Motor neuron (in vitro differentiated cells): Measurements from ENCODE around the gene STOX2. TPM values are rescaled to one million over a fixed set of nuclear protein-coding genes. Genes with fewer than 3 reads are reported as not detected.

Experiments used
- ATAC-seq, 8 experiments: fragments of 200-7000 bp; cut with Tn5 transposase; replicated peaks in 6 of 8; 2 replicates each; pipeline ENCODE4 v1.8.0; 2021; ENCODE audit warnings: mild to moderate bottlenecking in 8 of 8, moderate library complexity in 8 of 8
- H3K27ac ChIP-seq, 2 donors: fragments of 250-450 bp; sonication (Bioruptor Pico); 2 replicates each; pipeline ENCODE4 v1.9.0; 2021; ENCODE audit warnings: antibody characterized with exemption in 2 of 2, mild to moderate bottlenecking in 2 of 2, moderate library complexity in 1 of 2
- H3K4me1 ChIP-seq, 2 donors: fragments of 250-450 bp; sonication (Bioruptor Pico); replicated peaks in 1 of 2; 2 replicates each; pipeline ENCODE4 v1.6.1; 2021; ENCODE audit warnings: antibody characterized with exemption in 2 of 2, mild to moderate bottlenecking in 2 of 2, moderate library complexity in 1 of 2
- H3K4me3 ChIP-seq, 5 donors: fragments of 250-450 bp; sonication (Bioruptor Pico); 2 replicates each; pipeline ENCODE4 v1.9.0; 2021; ENCODE audit warnings: antibody characterized with exemption in 5 of 5, mild to moderate bottlenecking in 5 of 5, moderate library complexity in 4 of 5
- WGBS, 10 experiments: fragments of 450-650 bp; shearing (Covaris generic); methylation state at CpG; one replicate each; pipeline ENCODE4 v1.0.0; 2022; 5-methylcytosine and 5-hydroxymethylcytosine counted together
- in situ Hi-C, 9 experiments: fragments of 400-800 bp; cut with MboI; loops; one replicate each; pipeline ENCODE4 v1.15.0; 2021; ENCODE audit warnings: low sequenced_read_pairs in 9 of 9, low pct_unique_long_range_greater_than_20kb in 2 of 9; ENCODE audit not compliant: unreplicated experiment in 9 of 9
- total RNA-seq, 8 experiments: library from RNA; unstranded; fragments of 300-600 nt; gene quantifications; 2 replicates each; pipeline versions ENCODE4 v1.2.3 to v1.2.4, GENCODE V29; 2022

The STOX2 gene
- total RNA-seq, 8 experiments from 2014 or later, result 0.09 to 31.4 (median 23.7) TPM

DNA sequence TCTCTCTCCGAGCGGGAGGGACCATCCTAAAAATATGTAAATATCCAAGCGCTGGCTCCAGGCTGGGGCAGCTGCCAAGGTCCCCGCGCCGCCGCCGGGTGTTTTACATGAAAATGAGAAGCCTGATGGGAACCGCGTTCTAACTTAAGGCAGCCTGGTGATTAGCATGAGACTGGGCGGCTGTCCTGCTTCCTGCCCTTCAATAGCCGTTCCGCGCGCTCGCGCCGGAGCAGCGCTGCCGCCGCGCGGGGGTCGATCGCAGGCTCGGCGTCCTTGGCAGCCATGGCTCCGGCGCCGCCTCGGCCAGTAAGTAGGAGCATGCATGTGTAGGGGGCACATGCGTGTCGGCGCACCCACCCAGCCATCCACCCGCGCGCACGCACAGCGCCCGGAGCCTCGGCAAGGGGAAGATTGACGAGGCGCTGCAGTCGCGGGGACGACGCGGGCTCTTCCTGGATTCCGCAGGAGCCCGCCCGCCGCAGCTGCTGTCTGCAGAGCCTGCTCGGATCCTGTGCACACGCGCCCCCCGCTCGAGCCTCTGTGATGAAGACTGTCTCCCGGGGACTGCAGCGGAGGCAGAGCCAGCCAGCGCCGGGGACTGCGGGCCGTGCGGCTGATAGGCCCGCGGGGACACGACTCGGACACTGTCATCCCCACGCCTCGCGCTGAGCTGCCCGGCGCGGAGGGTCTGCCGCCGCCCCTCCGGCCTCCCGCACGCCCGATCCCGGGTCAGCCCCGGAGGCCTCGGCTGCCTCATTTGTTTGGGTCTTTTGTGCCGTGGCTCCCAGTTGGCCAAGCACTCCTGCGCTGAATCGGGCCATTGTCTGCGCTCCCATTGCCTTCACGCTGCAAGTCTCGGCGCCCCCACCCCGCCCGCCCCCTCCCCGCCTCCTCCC lies 734 bp downstream of the STOX2 start:
- Histone ChIP-seq H3K4me3 (peak overlapping the region; percentile 57 to 74 (median 64)), H3K4me1 (peaks cover 25 to 32% of the 10 kb centered on the region in 2 donors), H3K27ac (peak overlapping the region; percentile 78 to 86)
- peak; percentile 54 to 81 (median 62) for ATAC-seq
- in situ Hi-C loops, result no loop called here
- 0 to 7% (median 0%) methylated on average over 2 to 8 of the region's 93 CpGs; no CpG with 5 or more reads in 5 of the 10 experiments for WGBS, 10 experiments

DNA sequence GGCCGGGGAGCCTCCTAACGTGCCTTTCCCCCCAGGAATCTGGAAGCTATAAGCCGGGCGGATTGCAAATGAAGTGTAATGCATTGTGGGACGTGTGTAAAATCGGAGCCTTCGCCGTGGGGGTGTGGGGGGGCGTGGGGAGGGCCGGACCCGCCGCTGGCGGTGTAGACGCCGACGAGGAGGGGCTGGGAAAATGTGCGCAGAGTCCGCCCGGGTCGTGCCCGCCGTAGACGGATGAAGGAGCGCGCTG lies 1.3 kb downstream of the STOX2 start:
- peak in 3 of 8 experiments; percentile 1 to 6 (median 5) for ATAC-seq
- Histone ChIP-seq H3K4me3 (peak overlapping the region; percentile 57 to 74 (median 64)), H3K4me1 (peaks cover 26 to 37% of the 10 kb centered on the region in 2 donors), H3K27ac (peak overlapping the region; percentile 78 to 86)
- 0% methylated on average over 1 of the region's 25 CpGs; no CpG with 5 or more reads in 9 of the 10 experiments for WGBS, 10 experiments
- in situ Hi-C loops, result no loop called here

DNA sequence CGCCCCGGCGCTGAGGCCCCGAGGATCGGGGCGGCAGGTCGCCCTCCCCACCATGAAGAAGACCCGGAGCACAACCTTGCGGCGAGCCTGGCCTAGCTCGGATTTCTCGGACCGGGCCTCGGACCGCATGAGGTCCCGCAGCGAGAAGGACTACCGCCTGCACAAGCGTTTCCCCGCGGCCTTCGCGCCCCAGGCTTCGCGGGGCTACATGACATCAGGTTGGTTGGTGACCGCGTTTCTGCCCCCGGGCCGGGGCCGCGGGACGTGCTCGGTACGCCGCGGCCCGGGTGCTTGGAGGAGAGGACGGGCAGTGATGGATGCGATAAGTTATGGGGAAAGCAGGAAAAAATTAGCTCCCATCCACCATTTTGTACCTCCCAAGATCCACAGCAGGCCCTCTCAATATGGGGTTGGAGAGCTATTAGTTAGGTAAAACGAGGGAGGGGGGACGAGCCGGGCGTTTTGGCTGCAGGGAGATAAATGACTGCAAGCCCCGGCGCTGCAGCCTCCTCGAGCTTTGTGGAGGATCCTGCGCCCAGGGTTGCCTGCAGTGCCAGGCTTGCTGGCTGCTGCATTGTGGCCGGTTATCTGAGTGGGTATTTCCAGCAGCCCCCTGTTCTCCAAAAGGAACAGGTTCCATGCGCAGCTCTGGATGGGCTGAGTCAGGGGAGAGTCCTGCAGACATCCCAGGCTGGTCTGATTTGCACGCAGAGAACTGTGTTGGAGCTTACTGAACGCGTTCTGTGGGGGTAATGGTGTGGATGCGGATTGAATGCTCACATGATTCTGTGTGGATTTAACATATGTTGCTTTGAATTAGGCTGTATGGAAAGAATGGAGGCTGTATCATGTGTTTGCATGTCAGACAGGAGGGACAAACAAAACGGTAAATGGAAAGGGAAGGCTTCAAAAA lies 1.9 kb downstream of the STOX2 start:
- in situ Hi-C loops, result no loop called here
- peak in 5 of 8 experiments; percentile 23 to 36 (median 33) for ATAC-seq
- Histone ChIP-seq H3K4me1 (peaks cover 26 to 37% of the 10 kb centered on the region in 2 donors), H3K4me3 (peak overlapping the region; percentile 57 to 74 (median 64)), H3K27ac (peak overlapping the region; percentile 78 to 86)
- WGBS, 10 experiments, result 0 to 40% (median 0%) methylated on average over 1 to 24 of the region's 54 CpGs; no CpG with 5 or more reads in 1 of the 10 experiments

DNA sequence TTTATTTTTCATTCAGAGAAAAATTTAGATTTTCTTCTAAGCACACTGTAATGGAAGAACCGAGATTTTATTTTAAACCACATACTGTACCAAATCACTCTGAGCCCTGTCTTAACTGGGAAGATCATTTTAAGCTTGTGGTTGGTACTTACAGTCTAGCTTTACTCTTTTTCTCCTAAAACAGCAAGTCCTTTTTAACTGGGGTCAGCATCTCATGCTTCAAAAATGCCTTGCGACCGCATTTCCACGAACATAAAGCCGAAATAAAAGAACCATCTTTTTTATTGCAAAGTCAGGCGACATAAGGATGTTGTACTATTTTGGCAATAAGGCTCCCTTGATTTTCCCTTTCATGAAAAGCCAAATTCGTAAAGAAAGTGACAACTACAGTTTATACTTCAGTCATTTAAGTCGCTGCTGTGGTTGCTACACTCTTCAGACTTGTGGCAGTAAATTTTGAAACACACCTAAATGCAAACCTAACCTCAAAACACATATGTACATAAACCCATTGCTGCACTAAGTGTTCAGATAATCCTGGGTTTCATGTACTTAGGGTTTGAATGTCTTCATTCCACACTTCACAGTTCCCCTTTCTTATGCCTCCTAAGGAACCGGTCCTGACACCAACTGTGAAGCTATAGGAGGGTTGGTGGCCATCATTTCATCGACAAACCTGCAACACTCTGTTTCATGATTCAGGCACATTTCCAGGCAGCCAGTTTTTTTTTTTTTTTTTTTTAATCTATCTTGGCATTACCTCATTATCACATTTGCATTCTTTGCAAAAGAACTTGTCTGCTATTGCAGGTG lies 3.0 kb downstream of the STOX2 start:
- H3K27ac ChIP-seq, result peak overlapping the region in 1 of 2 donors; percentile 86
- in situ Hi-C loops, result no loop called here
- H3K4me3 ChIP-seq, result peak overlapping the region; percentile 57 to 74 (median 64)
- 4 to 70% (median 17%) methylated on average over 5 to 10 of the region's 10 CpGs for WGBS, 10 experiments
- H3K4me1 ChIP-seq, result peaks cover 26 to 37% of the 10 kb centered on the region in 2 donors
- no peak for ATAC-seq

DNA sequence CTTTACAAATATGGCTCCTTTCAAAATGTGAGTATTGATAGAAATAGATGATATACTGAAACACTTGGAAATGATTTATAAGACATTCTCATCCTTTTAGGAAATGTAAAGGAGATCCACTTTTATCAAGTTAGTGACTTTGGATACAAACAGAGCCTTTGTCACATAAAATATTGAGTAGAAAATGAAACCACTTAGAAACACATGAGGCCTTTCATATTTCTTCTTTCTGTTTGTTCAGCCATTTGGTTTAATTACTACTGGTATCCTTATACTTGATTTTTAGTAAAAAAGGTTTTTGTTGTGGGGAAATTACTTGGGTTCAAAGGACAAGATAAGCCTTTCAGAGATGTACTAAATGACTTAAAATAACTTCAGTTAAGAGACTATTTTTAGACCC lies 4.1 kb downstream of the STOX2 start:
- ATAC-seq, result no peak
- Histone ChIP-seq H3K4me3 (peak overlapping the region; percentile 57 to 74 (median 64)), H3K4me1 (peaks cover 26 to 37% of the 10 kb centered on the region in 2 donors), H3K27ac (no peak overlapping the region)
- in situ Hi-C loops, result no loop called here

DNA sequence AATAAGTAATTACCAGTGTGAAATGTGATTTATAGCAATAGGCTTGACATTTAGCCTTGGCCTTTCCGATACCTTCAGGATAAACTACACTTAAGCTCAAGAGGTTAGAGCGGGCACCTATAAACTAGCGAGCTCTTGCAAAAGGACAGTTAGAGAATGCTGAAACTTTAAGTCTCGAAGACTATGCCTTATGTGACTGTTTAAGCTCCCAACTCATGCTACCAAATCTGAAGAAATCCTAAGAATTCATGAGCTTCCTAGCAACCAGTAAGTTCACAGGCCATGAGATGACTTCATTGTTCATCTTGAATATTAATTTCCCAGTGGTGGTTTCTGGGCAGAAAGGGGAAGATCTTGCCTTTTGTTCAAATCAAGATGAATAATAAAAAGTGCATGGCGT lies 4.7 kb downstream of the STOX2 start:
- in situ Hi-C loops, result no loop called here
- no peak overlapping the region for H3K27ac ChIP-seq
- 56 to 90% (median 63%) methylated on average over 1 to 5 of the region's 5 CpGs; no CpG with 5 or more reads in 2 of the 10 experiments for WGBS, 10 experiments

DNA sequence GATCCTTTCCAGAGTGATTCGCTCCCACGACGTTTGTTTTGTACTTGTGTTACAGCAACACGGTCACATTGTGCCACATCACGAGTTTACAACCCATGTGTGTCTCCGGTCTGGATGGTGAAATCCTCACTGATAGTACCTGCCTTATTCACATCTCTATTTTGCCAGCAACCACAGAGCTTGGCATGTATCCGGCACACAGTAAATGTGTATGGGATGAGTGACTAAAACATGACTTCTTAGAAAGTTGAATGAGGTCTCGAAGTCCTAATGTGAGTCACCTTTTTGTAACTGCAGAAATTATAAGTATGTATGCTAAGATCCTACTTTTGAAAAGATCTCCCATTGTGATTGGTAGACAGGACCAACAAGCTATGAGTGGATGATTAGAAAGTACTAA lies 7.5 kb downstream of the STOX2 start:
- H3K4me3 ChIP-seq, result no peak overlapping the region
- no peak for ATAC-seq
- WGBS, 10 experiments, result 44 to 100% (median 96%) methylated on average over 1 to 7 of the region's 8 CpGs
- peaks cover 22 to 30% of the 10 kb centered on the region in 2 donors for H3K4me1 ChIP-seq
- no peak overlapping the region for H3K27ac ChIP-seq
- in situ Hi-C loops, result no loop called here

More for the DNA sequence above, 4.7 kb downstream of the STOX2 start:
- Histone ChIP-seq H3K4me1 (peaks cover 22 to 31% of the 10 kb centered on the region in 2 donors), H3K4me3 (peak overlapping the region in 3 of 5 donors; percentile 7 to 64 (median 62))
- no peak for ATAC-seq

DNA sequence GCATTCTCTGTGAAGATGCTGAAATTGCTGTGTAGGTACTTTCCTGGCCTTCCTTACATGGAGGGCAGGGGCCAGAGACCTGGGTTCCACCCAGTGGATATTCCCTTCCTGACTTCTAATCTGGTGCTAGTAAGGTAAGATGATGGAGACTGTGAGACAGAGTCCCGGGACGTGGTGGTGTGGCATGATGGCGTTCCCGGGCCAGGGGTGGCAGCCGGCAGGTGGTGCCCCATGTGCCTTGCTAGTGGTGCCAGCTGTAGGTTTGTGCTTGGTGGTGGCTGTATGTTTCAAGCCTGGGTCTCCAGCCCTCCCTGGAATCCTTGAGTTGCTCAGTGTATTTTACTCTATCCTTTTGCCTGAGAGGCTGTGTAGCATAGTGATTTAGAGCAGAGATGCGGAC lies 10.9 kb downstream of the STOX2 start:
- peaks cover 0 to 4% of the 10 kb centered on the region in 2 donors for H3K4me1 ChIP-seq
- no peak overlapping the region for H3K4me3 ChIP-seq
- ATAC-seq, result no peak
- in situ Hi-C loops, result no loop called here
- 47 to 100% (median 90%) methylated on average over 1 to 2 of the region's 6 CpGs; no CpG with 5 or more reads in 6 of the 10 experiments for WGBS, 10 experiments
- H3K27ac ChIP-seq, result no peak overlapping the region

DNA sequence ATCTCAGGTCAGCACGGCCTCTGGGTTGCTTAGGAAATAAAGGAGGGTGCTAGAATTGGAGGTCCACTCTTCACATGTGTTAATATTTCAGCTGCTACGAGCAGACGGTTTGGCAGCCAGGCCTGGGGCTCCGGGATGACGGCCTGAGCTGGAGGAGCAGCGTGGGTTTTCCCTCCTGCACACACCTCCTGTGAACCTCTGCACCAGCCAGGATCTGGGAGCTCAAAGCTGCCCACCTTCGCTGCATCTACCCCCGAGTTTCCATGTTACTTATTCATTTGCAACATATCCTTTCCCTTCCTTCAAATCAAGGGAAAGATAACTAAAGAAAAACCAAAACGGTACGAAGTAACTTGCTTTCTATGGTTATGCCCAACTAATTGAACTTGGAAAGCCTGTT lies 13.6 kb downstream of the STOX2 start:
- peaks cover 0 to 4% of the 10 kb centered on the region in 2 donors for H3K4me1 ChIP-seq
- no peak overlapping the region for H3K27ac ChIP-seq
- in situ Hi-C loops, result no loop called here
- WGBS, 10 experiments, result 9 to 100% (median 86%) methylated on average over 2 to 6 of the region's 10 CpGs; no CpG with 5 or more reads in 2 of the 10 experiments
- H3K4me3 ChIP-seq, result no peak overlapping the region
- no peak for ATAC-seq

DNA sequence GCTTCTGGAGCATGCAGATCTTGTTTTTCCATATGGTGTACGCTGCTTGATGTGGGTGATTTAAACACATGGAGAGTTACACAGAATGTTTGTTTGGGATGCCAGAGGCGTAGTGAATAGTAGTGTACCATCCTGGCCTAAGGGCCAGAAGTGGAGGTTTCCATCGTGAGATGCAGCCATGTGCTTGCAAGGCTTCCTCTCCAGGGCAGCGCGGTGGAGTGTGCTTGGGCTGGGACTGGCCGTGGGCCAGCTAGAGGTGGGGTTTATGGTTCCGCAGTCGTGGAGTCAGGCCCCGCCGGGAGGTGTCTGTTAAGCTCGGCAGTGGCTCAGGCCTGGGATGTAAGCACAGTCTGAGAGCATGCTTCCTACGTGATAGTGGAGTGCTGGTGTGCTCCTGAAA lies 14.0 kb downstream of the STOX2 start:
- Histone ChIP-seq H3K4me3 (no peak overlapping the region), H3K27ac (no peak overlapping the region), H3K4me1 (peaks cover 0 to 4% of the 10 kb centered on the region in 2 donors)
- in situ Hi-C loops, result no loop called here
- peak in 1 of 8 experiments; percentile 27 for ATAC-seq
- 10 to 100% (median 77%) methylated on average over 1 to 12 of the region's 12 CpGs; no CpG with 5 or more reads in 3 of the 10 experiments for WGBS, 10 experiments

DNA sequence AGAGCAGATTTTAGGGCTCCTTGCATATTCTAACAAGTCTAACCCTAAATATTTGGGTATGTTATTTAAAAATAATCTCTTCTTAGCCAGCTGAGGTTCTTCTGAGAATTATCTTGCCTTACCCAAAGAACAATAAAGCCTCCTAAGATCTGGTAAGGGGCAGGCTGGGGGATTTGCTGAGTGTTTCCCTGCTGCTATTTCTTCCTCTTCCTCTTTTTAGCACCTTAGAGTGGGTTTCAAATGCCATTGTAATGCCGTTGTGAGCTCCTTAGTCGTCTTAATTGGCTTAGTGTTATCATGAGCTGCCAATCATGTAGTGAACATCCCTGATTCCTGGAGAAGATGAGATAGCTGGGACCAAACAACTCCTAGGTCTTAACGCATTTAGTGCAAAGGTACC lies 15.4 kb downstream of the STOX2 start:
- no peak overlapping the region for H3K27ac ChIP-seq
- H3K4me3 ChIP-seq, result no peak overlapping the region
- in situ Hi-C loops, result no loop called here
- no peak for ATAC-seq
- 0 to 100% (median 41%) methylated on average over 1 to 3 of the region's 3 CpGs for WGBS, 10 experiments
- peaks cover 0 to 4% of the 10 kb centered on the region in 2 donors for H3K4me1 ChIP-seq

DNA sequence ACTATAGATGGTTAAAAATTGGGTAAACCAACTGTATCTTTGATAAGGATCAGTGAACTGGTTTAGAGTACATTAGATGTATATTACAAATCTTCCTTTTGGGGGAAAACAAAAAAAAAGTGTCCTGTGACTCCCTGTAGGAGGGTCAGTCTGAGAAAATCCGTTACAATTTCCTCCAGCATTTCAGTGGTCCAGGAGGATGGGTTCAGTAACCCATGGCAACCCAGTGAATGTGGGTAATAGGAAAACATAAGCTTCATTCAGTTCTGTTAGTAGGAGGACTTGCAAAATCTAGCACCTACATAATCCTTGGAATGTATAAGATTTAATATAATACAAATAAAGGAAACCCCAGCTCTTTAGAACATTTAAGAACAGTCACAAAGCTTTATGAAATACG lies 16.2 kb downstream of the STOX2 start:
- ATAC-seq, result peak in 1 of 8 experiments; percentile 62
- Histone ChIP-seq H3K27ac (no peak overlapping the region), H3K4me1 (peaks cover 0 to 4% of the 10 kb centered on the region in 2 donors), H3K4me3 (no peak overlapping the region)
- 0 to 100% (median 25%) methylated on average over 1 to 2 of the region's 2 CpGs; no CpG with 5 or more reads in 1 of the 10 experiments for WGBS, 10 experiments
- in situ Hi-C loops, result no loop called here
